ENCODE results near the gene MAMLD1. TPM values are rescaled to one million over a fixed set of nuclear protein-coding genes. Genes with fewer than 3 reads are reported as not detected.

The MAMLD1 gene
- total RNA-seq, 3 donors from 2014 or later (not counting 1 experiment from before 2014, with no cell fraction given): 0.23 to 1.1 (median 0.45) TPM

DNA sequence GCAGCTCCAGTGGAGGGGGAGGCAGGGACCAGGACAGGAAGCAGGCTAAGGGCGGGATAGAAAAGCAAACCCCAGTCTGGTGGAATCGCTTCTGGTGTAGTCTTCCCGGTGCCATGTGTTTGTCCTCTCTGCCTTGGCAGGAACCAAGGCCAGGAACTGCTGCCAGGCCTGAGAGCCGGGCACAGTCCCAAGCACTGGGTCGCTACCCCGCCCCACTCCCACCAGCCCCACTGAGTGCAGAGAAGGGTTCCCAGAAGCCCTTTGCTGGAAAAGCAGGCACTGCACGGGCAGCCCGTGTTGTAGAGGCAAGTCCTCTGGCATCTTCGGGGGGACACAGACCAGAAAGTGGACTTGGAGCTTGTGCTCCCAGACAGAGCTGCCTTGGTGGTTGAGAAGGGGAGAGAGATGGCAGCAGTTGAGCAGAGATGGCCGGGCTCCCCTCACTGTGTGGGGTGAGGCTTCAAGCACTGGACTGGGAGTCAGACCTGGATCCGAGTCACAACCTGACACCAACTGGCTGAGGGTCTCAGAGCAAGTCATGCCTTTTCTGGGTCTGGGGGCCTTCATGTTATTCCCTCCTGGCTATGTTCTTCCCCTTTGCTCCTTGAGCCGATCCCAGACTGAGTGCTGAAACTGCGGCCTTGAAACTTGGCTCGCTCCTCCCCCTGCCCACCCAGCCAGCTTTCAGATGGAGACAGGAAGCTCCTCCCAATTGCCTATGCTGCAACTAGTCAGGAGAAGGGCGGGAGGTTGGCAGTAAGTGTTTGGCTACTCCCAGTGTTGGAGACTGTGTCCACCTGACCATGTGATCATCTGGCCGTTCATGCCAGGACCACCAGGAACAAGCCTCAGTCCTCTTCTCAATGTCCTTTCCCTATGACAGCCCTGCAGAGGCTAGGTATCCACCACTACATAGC lies 145.6 kb downstream of the MAMLD1 start:
- ATAC-seq (no peak), DNase-seq (no peak)
- Histone ChIP-seq H3K9me3 (ENCODE audit: control insufficient read depth, insufficient read depth, low read length) (no peaks in the 10 kb centered on the region), H3K27ac (ENCODE audit: low read length) (no peak overlapping the region), H3K27me3 (ENCODE audit: control insufficient read depth, insufficient read depth, low read length) (no peaks in the 10 kb centered on the region), H3K4me1 (ENCODE audit: control insufficient read depth, insufficient read depth, low read length) (no peaks in the 10 kb centered on the region), H3K4me3 (ENCODE audit: low read length) (no peak overlapping the region), H3K36me3 (ENCODE audit: control insufficient read depth, insufficient read depth, low read length) (no peaks in the 10 kb centered on the region)
- Mint-ChIP-seq H3K9me3 (no peaks in the 10 kb centered on the region), H3K27me3 (ENCODE audit: low read depth in 2 of 2) (no peaks in the 10 kb centered on the region), H3K4me1 (no peaks in the 10 kb centered on the region), H3K4me3 (no peak overlapping the region), H3K36me3 (no peaks in the 10 kb centered on the region), H3K27ac (no peak overlapping the region)
- TF ChIP-seq, protein P1, sequence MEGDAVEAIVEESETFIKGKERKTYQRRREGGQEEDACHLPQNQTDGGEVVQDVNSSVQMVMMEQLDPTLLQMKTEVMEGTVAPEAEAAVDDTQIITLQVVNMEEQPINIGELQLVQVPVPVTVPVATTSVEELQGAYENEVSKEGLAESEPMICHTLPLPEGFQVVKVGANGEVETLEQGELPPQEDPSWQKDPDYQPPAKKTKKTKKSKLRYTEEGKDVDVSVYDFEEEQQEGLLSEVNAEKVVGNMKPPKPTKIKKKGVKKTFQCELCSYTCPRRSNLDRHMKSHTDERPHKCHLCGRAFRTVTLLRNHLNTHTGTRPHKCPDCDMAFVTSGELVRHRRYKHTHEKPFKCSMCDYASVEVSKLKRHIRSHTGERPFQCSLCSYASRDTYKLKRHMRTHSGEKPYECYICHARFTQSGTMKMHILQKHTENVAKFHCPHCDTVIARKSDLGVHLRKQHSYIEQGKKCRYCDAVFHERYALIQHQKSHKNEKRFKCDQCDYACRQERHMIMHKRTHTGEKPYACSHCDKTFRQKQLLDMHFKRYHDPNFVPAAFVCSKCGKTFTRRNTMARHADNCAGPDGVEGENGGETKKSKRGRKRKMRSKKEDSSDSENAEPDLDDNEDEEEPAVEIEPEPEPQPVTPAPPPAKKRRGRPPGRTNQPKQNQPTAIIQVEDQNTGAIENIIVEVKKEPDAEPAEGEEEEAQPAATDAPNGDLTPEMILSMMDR (IDR thresholded peaks at IDR 0.05): no peak
- 84% methylated on average over 13 of the region's 16 CpGs for WGBS (ENCODE audit: insufficient coverage)
- intact Hi-C loops (cut with micrococcal nuclease): no loop called here

- intact Hi-C loops (cut with micrococcal nuclease): no loop called here
- no peak overlapping the region for H3K27ac Mint-ChIP-seq
- no peak overlapping the region for H3K27ac ChIP-seq (ENCODE audit: low read length)
- WGBS (ENCODE audit: insufficient coverage): 98% methylated on average over 5 of the region's 5 CpGs
- peaks cover 0 to 4% of the 10 kb centered on the region in 2 donors for H3K27me3 Mint-ChIP-seq (ENCODE audit: low read depth in 2 of 2)
- H3K36me3 ChIP-seq (ENCODE audit: control insufficient read depth, insufficient read depth, low read length): no peaks in the 10 kb centered on the region
- H3K9me3 Mint-ChIP-seq: no peaks in the 10 kb centered on the region
- no peak overlapping the region for H3K4me3 ChIP-seq (ENCODE audit: low read length)
- no peak for ATAC-seq
- no peaks in the 10 kb centered on the region for H3K9me3 ChIP-seq (ENCODE audit: control insufficient read depth, insufficient read depth, low read length)
- H3K4me3 Mint-ChIP-seq: no peak overlapping the region
- DNase-seq: no peak
- TF ChIP-seq, protein P1 (IDR thresholded peaks at IDR 0.05): no peak
- H3K27me3 ChIP-seq (ENCODE audit: control insufficient read depth, insufficient read depth, low read length): no peaks in the 10 kb centered on the region
- H3K4me1 ChIP-seq (ENCODE audit: control insufficient read depth, insufficient read depth, low read length): no peaks in the 10 kb centered on the region
- H3K36me3 Mint-ChIP-seq: no peaks in the 10 kb centered on the region
- no peaks in the 10 kb centered on the region for H3K4me1 Mint-ChIP-seq
Observed at GRCh38 chrX:150509703-150510102, 146.6 kb downstream of the MAMLD1 start.

- Mint-ChIP-seq H3K27me3 (ENCODE audit: low read depth in 2 of 2) (peaks cover 10 to 25% of the 10 kb centered on the region in 2 donors), H3K27ac (no peak overlapping the region), H3K4me3 (no peak overlapping the region), H3K4me1 (no peaks in the 10 kb centered on the region), H3K9me3 (no peaks in the 10 kb centered on the region), H3K36me3 (no peaks in the 10 kb centered on the region)
- Histone ChIP-seq H3K36me3 (ENCODE audit: control insufficient read depth, insufficient read depth, low read length) (no peaks in the 10 kb centered on the region), H3K4me3 (ENCODE audit: low read length) (no peak overlapping the region), H3K27ac (ENCODE audit: low read length) (no peak overlapping the region), H3K27me3 (ENCODE audit: control insufficient read depth, insufficient read depth, low read length) (no peaks in the 10 kb centered on the region), H3K9me3 (ENCODE audit: control insufficient read depth, insufficient read depth, low read length) (no peaks in the 10 kb centered on the region), H3K4me1 (ENCODE audit: control insufficient read depth, insufficient read depth, low read length) (no peaks in the 10 kb centered on the region)
- DNase-seq (no peak), ATAC-seq (no peak)
- TF ChIP-seq, protein P1 (IDR thresholded peaks at IDR 0.05): no peak
- intact Hi-C loops (cut with micrococcal nuclease): no loop called here
- 95% methylated on average over 14 of the region's 14 CpGs for WGBS (ENCODE audit: insufficient coverage)
Observed at GRCh38 chrX:150512461-150512901, 149.4 kb downstream of the MAMLD1 start.

All from natural killer cell (primary cell).